CD4-positive, alpha-beta T cell treated with Interleukin-4 for 4 hours (primary cell): ENCODE measurements around the gene SMIM8.

ENCODE experiments used
- DNase-seq: peaks from one replicate; pipeline ENCODE4 v3.0.0-alpha.2; 2020

The SMIM8 gene

GRCh38 chr6:87336367-87336766 lies 14.0 kb downstream of the SMIM8 start:
- no peak for DNase-seq

- no peak for DNase-seq
These were observed 17.8 kb downstream of the SMIM8 start for GRCh38 chr6:87340230-87340629.

- DNase-seq = no peak
These were observed 18.8 kb downstream of the SMIM8 start for GRCh38 chr6:87341158-87341557.

- DNase-seq = no peak
These were observed 19.5 kb downstream of the SMIM8 start for GRCh38 chr6:87341899-87342298.

- no peak for DNase-seq
These were observed 20.4 kb downstream of the SMIM8 start for GRCh38 chr6:87342829-87343228.

- DNase-seq = no peak
These were observed 22.3 kb downstream of the SMIM8 start, which contains the start of gene C6orf163 for GRCh38 chr6:87344731-87345130. C6orf163 (plus strand) TSS chr6:87344813; CDS start chr6:87345100, 287 bp downstream.

GRCh38 chr6:87346700-87347099 lies 24.3 kb downstream of the SMIM8 start:
- DNase-seq = no peak

- DNase-seq = no peak
These were observed 27.5 kb downstream of the SMIM8 start for GRCh38 chr6:87349896-87350295.

GRCh38 chr6:87350516-87350915 lies 28.1 kb downstream of the SMIM8 start:
- no peak for DNase-seq

- DNase-seq = no peak
These were observed 29.2 kb downstream of the SMIM8 start for GRCh38 chr6:87351583-87351982.

- DNase-seq = no peak
These were observed 33.8 kb downstream of the SMIM8 start for GRCh38 chr6:87356181-87356580.

- no peak for DNase-seq
These were observed 35.2 kb downstream of the SMIM8 start for GRCh38 chr6:87357479-87358196.

- DNase-seq = no peak
These were observed 42.3 kb downstream of the SMIM8 start for GRCh38 chr6:87364602-87365252.

- DNase-seq = no peak
These were observed 43.9 kb downstream of the SMIM8 start for GRCh38 chr6:87366072-87366827.

- DNase-seq = no peak
These were observed 44.5 kb downstream of the SMIM8 start for GRCh38 chr6:87366899-87367298.

- no peak for DNase-seq
These were observed 51.0 kb downstream of the SMIM8 start for GRCh38 chr6:87373377-87373776.

- no peak for DNase-seq
These were observed 52.9 kb downstream of the SMIM8 start for GRCh38 chr6:87375315-87375714.

- DNase-seq = no peak
These were observed 54.3 kb downstream of the SMIM8 start for GRCh38 chr6:87376643-87377042.

- DNase-seq = no peak
These were observed 56.6 kb downstream of the SMIM8 start for GRCh38 chr6:87378947-87379346.

GRCh38 chr6:87382861-87383260 lies 60.5 kb downstream of the SMIM8 start:
- DNase-seq = no peak

- no peak for DNase-seq
These were observed 61.6 kb downstream of the SMIM8 start for GRCh38 chr6:87384038-87384437.

- no peak for DNase-seq
These were observed 62.1 kb downstream of the SMIM8 start for GRCh38 chr6:87384449-87384848.

- DNase-seq = no peak
These were observed 68.9 kb downstream of the SMIM8 start for GRCh38 chr6:87391334-87391733.
